OCI-LY1 (cell line): Measurements from ENCODE around the gene GABBR2.

Source experiments
- H2AFZ ChIP-seq: fragments of 200-600 bp; sonication (generic), shearing (Covaris generic); 2 replicates; pipeline ENCODE4 v1.6.0; 2014; ENCODE audit warnings: antibody characterized with exemption, mild to moderate bottlenecking, low read length
- H3F3A ChIP-seq: fragments of 200-600 bp; sonication (generic), shearing (Covaris generic); 2 replicates; pipeline ENCODE4 v1.6.0; 2014; ENCODE audit warnings: mild to moderate bottlenecking, antibody characterized with exemption, low read length, moderate library complexity; ENCODE audit not compliant: insufficient read depth
- H3K27ac ChIP-seq: fragments of 200-600 bp; sonication (generic); 2 replicates; pipeline ENCODE4 v1.5.1; 2014; ENCODE audit warnings: low read length, mixed run types, mild to moderate bottlenecking, low read depth; ENCODE audit not compliant: poor library complexity, severe bottlenecking
- H3K27me3 ChIP-seq: fragments of 200-600 bp; sonication (generic); 2 replicates; pipeline ENCODE4 v1.6.0; 2014; ENCODE audit warnings: antibody characterized with exemption, mild to moderate bottlenecking, low read length, moderate library complexity; ENCODE audit not compliant: insufficient read depth
- H3K36me3 ChIP-seq: fragments of 200-600 bp; sonication (generic); 2 replicates; pipeline ENCODE4 v1.6.1; 2014; ENCODE audit warnings: mild to moderate bottlenecking, antibody characterized with exemption, low read length, moderate library complexity, mixed read lengths; ENCODE audit not compliant: insufficient read depth
- H3K4me1 ChIP-seq: fragments of 200-600 bp; sonication (generic); 2 replicates; pipeline ENCODE4 v1.5.1; 2014; ENCODE audit warnings: mild to moderate bottlenecking, low read length, moderate library complexity; ENCODE audit not compliant: insufficient read depth, severe bottlenecking
- H3K4me2 ChIP-seq: fragments of 200-600 bp; sonication (generic), shearing (Covaris generic); 2 replicates; pipeline ENCODE4 v1.6.1; 2014; ENCODE audit warnings: low read length
- H3K4me3 ChIP-seq: fragments of 200-600 bp; sonication (generic); 2 replicates; pipeline ENCODE4 v1.5.1; 2014; ENCODE audit warnings: low read length, low read depth, mild to moderate bottlenecking, mixed read lengths; ENCODE audit not compliant: poor library complexity, severe bottlenecking
- H3K79me2 ChIP-seq: fragments of 200-600 bp; shearing (Covaris generic); 2 replicates; pipeline ENCODE4 v1.6.1; 2016; ENCODE audit warnings: mixed run types, low read length, mixed read lengths; ENCODE audit not compliant: insufficient read depth
- H3K9ac ChIP-seq: fragments of 200-600 bp; sonication (generic), shearing (Covaris generic); 2 replicates; pipeline ENCODE4 v1.6.1; 2014; ENCODE audit warnings: mild to moderate bottlenecking, low read length, mixed read lengths
- H3K9me2 ChIP-seq: fragments of 200-600 bp; sonication (generic), shearing (Covaris generic); 2 replicates; pipeline ENCODE4 v1.6.1; 2014; ENCODE audit warnings: low read depth, mild to moderate bottlenecking, low read length, mixed read lengths
- H3K9me3 ChIP-seq: fragments of 200-600 bp; shearing (Covaris generic); 2 replicates; pipeline ENCODE4 v1.6.1; 2014; ENCODE audit warnings: low read length, mixed read lengths
- H4K20me1 ChIP-seq: fragments of 200-600 bp; sonication (generic), shearing (Covaris generic); 2 replicates; pipeline ENCODE4 v1.6.0; 2016; ENCODE audit warnings: mild to moderate bottlenecking, low read length; ENCODE audit not compliant: insufficient read depth
- CTCF ChIP-seq: fragments of 200-600 bp; sonication (generic), shearing (Covaris generic); IDR thresholded peaks from 2 replicates; pipeline ENCODE4 v1.5.1; 2017; ENCODE audit warnings: mild to moderate bottlenecking, antibody characterized with exemption, low read length, moderate library complexity, mixed read lengths
- EZH2 ChIP-seq: fragments of 200-600 bp; sonication (generic), shearing (Covaris generic); IDR thresholded peaks from 2 replicates; pipeline ENCODE4 v1.8.0; 2017; ENCODE audit warnings: borderline replicate concordance, mixed run types, mild to moderate bottlenecking, antibody characterized with exemption, low read length, moderate library complexity, mixed read lengths

The GABBR2 gene

GRCh38 chr9:98577446-98577845, 131.3 kb downstream of the GABBR2 start:
- H3F3A ChIP-seq: no peaks in the 10 kb centered on the region
- H2AFZ ChIP-seq: no peak overlapping the region

GRCh38 chr9:98576859-98577258, 131.9 kb downstream of the GABBR2 start:
- H4K20me1 ChIP-seq: no peaks in the 10 kb centered on the region
- no peak for TF ChIP-seq EZH2
- TF ChIP-seq CTCF: no peak
- no peaks in the 10 kb centered on the region for H3K4me1 ChIP-seq
- no peaks in the 10 kb centered on the region for H3K9me2 ChIP-seq
- H3K27me3 ChIP-seq: no peaks in the 10 kb centered on the region; the same call in 1 of the 2 replicates
- no peak overlapping the region for H3K4me3 ChIP-seq
- no peaks in the 10 kb centered on the region for H3K9me3 ChIP-seq
- H3K4me2 ChIP-seq: no peak overlapping the region
- H3K79me2 ChIP-seq: no peaks in the 10 kb centered on the region
- no peak overlapping the region for H3K9ac ChIP-seq
- H3K36me3 ChIP-seq: no peaks in the 10 kb centered on the region
- no peak overlapping the region for H3K27ac ChIP-seq
- no peaks in the 10 kb centered on the region for H3F3A ChIP-seq
- no peak overlapping the region for H2AFZ ChIP-seq

More at GRCh38 chr9:98577446-98577845, 131.3 kb downstream of the GABBR2 start:
- Histone ChIP-seq H3K4me2 (no peak overlapping the region), H3K9ac (no peak overlapping the region), H3K79me2 (no peaks in the 10 kb centered on the region), H3K27me3 (no peaks in the 10 kb centered on the region; the same call in 1 of the 2 replicates), H3K27ac (no peak overlapping the region), H3K4me1 (no peaks in the 10 kb centered on the region), H3K9me3 (no peaks in the 10 kb centered on the region), H4K20me1 (no peaks in the 10 kb centered on the region), H3K4me3 (no peak overlapping the region), H3K36me3 (no peaks in the 10 kb centered on the region), H3K9me2 (no peaks in the 10 kb centered on the region)
- TF ChIP-seq CTCF (no peak), EZH2 (no peak)

GRCh38 chr9:98576354-98576753, 132.4 kb downstream of the GABBR2 start:
- no peaks in the 10 kb centered on the region for H3K9me2 ChIP-seq
- no peaks in the 10 kb centered on the region for H3K79me2 ChIP-seq
- no peaks in the 10 kb centered on the region for H3F3A ChIP-seq
- no peaks in the 10 kb centered on the region for H3K4me1 ChIP-seq
- H3K27ac ChIP-seq: no peak overlapping the region
- H4K20me1 ChIP-seq: no peaks in the 10 kb centered on the region
- H3K36me3 ChIP-seq: no peaks in the 10 kb centered on the region
- H3K9ac ChIP-seq: no peak overlapping the region
- no peak overlapping the region for H3K4me3 ChIP-seq
- H3K4me2 ChIP-seq: no peak overlapping the region
- no peaks in the 10 kb centered on the region; the same call in 1 of the 2 replicates for H3K27me3 ChIP-seq
- no peak for TF ChIP-seq EZH2
- TF ChIP-seq CTCF: no peak
- H2AFZ ChIP-seq: no peak overlapping the region
- H3K9me3 ChIP-seq: no peaks in the 10 kb centered on the region
